ENCODE measurements around the gene KHDRBS1. TPM values are rescaled to one million over a fixed set of nuclear protein-coding genes. Genes with fewer than 3 reads are reported as not detected.
"Not testable (repeated sequence)": the region's sequence is repeated elsewhere in the genome, so short reads cannot be mapped to it uniquely, and the experiment has no call there.

KHDRBS1 gene
- total and polyA plus RNA-seq, 3 donors from 2014 or later: 90.4 to 133 (median 95.0) TPM

DNA sequence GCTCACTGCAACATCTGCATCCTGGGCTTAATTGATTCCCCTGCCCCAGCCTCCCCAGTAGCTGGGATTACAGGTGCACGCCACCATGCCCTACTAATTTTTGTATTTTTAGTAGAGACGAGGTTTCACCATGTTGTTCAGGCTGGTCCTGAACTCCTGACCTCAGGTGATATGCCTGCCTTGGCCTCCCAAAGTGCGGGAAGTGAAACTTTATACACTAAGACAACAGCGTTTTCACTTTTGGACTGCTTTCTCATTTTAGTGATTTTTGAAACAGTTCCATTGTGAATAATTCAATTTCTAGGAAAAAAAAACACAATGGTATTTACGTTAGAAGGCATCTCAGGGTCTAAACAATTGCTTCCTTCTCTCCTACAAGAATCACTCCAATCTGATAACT lies 11.8 kb upstream of the KHDRBS1 start:
- H3K4me3 ChIP-seq: no peak overlapping the region
- H3K9me3 ChIP-seq: no peaks in the 10 kb centered on the region
- DNase-seq: no peak
- TF ChIP-seq CTCF (IDR thresholded peaks at IDR 0.05) (no peak), POLR2A (IDR thresholded peaks at IDR 0.05) (no peak)
- no peak overlapping the region for H3K27ac ChIP-seq
- no peaks in the 10 kb centered on the region for H3K27me3 ChIP-seq
- intact Hi-C loops (cut with DNase I; ENCODE audit: low total_unique reads): no loop called here
- 87 to 92% methylated on average over 5 of the region's 5 CpGs for WGBS, 2 donors
- H3K4me1 ChIP-seq: no peaks in the 10 kb centered on the region
- no peaks in the 10 kb centered on the region for H3K36me3 ChIP-seq (ENCODE audit: low read depth, missing control alignments)

DNA sequence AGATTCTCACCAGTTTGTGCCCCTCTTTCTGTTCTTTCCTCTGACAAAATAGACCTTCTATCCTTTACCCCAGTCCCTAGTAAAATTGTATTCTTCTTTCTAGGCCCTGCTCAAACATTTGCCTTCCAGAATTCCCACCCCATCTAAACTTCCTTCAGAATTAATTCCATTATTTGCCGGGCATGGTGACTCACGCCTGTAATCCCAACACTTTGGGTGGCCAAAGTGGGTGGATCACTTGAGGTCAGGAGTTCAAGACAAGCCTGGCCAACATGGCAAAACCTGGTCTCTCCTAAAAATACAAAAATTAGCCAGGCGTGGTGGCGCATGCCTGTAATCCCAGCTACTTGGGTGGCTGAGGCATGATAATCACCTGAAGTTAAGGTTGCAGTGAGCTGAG lies 11.4 kb upstream of the KHDRBS1 start:
- intact Hi-C loops (cut with DNase I; ENCODE audit: low total_unique reads); H3K4me3 ChIP-seq; H3K27ac ChIP-seq; H3K36me3 ChIP-seq (ENCODE audit: low read depth, missing control alignments); H3K27me3 ChIP-seq; H3K4me1 ChIP-seq; H3K9me3 ChIP-seq; DNase-seq: not testable (repeated sequence)
- WGBS, 2 donors: 80 to 84% methylated on average over 4 of the region's 4 CpGs

GRCh38 chr1:32005522-32005921 lies 8.1 kb upstream of the KHDRBS1 start:
- DNase-seq: no peak
- H3K27ac ChIP-seq: no peak overlapping the region
- H3K36me3 ChIP-seq (ENCODE audit: low read depth, missing control alignments): no peaks in the 10 kb centered on the region
- H3K4me3 ChIP-seq: no peak overlapping the region
- intact Hi-C loops (cut with DNase I; ENCODE audit: low total_unique reads): no loop called here
- H3K4me1 ChIP-seq: no peaks in the 10 kb centered on the region
- no peaks in the 10 kb centered on the region for H3K9me3 ChIP-seq
- H3K27me3 ChIP-seq: no peaks in the 10 kb centered on the region
- TF ChIP-seq POLR2A (IDR thresholded peaks at IDR 0.05): no peak
- TF ChIP-seq CTCF (IDR thresholded peaks at IDR 0.05): no peak
- WGBS, 2 donors: 86 to 91% methylated on average over 3 of the region's 3 CpGs

DNA sequence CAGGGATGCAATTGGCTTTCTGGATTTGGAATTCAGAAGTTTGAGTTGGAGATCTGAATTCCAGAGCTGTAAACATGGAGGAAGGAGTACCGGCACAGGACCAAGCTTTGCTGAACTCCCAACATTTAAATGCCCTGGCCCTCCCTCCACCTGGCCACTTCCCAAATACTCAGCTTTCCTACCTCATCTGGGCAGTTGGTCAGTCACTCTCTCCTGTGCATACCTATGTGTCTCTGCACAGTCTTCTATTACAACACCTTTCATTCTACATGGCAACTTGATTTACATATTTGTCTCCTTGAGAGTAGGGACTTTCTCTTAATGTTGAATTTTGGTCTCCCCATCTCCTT lies 6.1 kb upstream of the KHDRBS1 start:
- no peak for TF ChIP-seq POLR2A (IDR thresholded peaks at IDR 0.05)
- TF ChIP-seq CTCF (IDR thresholded peaks at IDR 0.05): no peak
- intact Hi-C loops (cut with DNase I; ENCODE audit: low total_unique reads): no loop called here
- no peaks in the 10 kb centered on the region for H3K27me3 ChIP-seq
- H3K36me3 ChIP-seq (ENCODE audit: low read depth, missing control alignments): no peaks in the 10 kb centered on the region
- WGBS, 2 donors: 93 to 94% methylated on average over 1 of the region's 1 CpG
- H3K4me1 ChIP-seq: no peaks in the 10 kb centered on the region
- H3K4me3 ChIP-seq: no peak overlapping the region
- H3K9me3 ChIP-seq: no peaks in the 10 kb centered on the region
- DNase-seq: no peak
- no peak overlapping the region for H3K27ac ChIP-seq

DNA sequence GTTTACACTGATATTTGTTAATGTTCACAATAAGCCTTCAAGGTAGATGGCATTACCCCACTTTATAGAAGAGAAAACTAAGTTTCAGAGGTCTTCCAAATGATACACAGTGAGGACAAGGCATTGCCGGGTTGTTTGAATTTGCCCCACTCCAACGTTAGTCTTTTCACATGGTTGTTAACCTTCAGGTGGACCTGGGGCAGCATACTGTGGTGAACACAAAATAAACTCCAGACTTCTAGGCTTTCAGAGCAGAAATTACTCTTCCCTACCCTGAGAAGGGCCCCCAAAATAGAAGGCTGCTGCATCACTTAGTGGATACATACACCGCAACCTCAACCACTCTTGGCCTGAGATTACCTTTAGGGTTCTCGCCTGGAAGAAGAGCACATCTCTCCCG lies 3.4 kb upstream of the KHDRBS1 start:
- Histone ChIP-seq H3K9me3 (no peaks in the 10 kb centered on the region), H3K36me3 (ENCODE audit: low read depth, missing control alignments) (no peaks in the 10 kb centered on the region), H3K27me3 (no peaks in the 10 kb centered on the region), H3K4me1 (no peaks in the 10 kb centered on the region), H3K27ac (no peak overlapping the region), H3K4me3 (no peak overlapping the region)
- intact Hi-C loops (cut with DNase I; ENCODE audit: low total_unique reads): no loop called here
- no peak for DNase-seq
- 82 to 92% methylated on average over 5 of the region's 5 CpGs for whole genome bisulfite sequencing, 2 donors
- no peak for TF ChIP-seq CTCF (IDR thresholded peaks at IDR 0.05)
- no peak for TF ChIP-seq POLR2A (IDR thresholded peaks at IDR 0.05)
